Esophagus muscularis mucosa (tissue), 4 donors: Measurements from ENCODE around the gene CYLD. TPM values are rescaled to one million over a fixed set of nuclear protein-coding genes. Genes with fewer than 3 reads are reported as not detected.

ENCODE experiments used
- DNase-seq: peaks from one replicate; pipeline ENCODE4 v3.0.0-alpha.2; 2017; ENCODE audit errors: extremely low spot score
- H3K27ac ChIP-seq, 4 donors: fragments of 200-600 bp; sonication (generic); replicated peaks in 1 of 4; 1 replicate in 3 of 4; 2 replicates in 1 of 4; pipeline ENCODE4 v1.5.1; 2016 to 2019; ENCODE audit warnings: mild to moderate bottlenecking in 1 of 4
- H3K27me3 ChIP-seq, 4 donors: fragments of 200-600 bp; sonication (generic); one replicate each; pipeline versions ENCODE4 v1.5.1 to v1.6.0; 2016 to 2019
- H3K36me3 ChIP-seq, 4 donors: fragments of 200-600 bp; sonication (generic); one replicate each; pipeline ENCODE4 v1.5.1; 2016 to 2019
- H3K4me1 ChIP-seq, 4 donors: fragments of 200-600 bp; sonication (generic); one replicate each; pipeline ENCODE4 v1.5.1; 2016 to 2019
- H3K4me3 ChIP-seq, 4 donors: fragments of 200-600 bp; sonication (generic); 1 replicate in 2 of 4; 2 replicates in 2 of 4; pipeline ENCODE4 v1.5.1; 2016 to 2019; ENCODE audit warnings: mild to moderate bottlenecking in 4 of 4, moderate library complexity in 1 of 4
- H3K9me3 ChIP-seq, 4 donors: fragments of 200-600 bp; sonication (generic); 1 replicate in 3 of 4; 2 replicates in 1 of 4; pipeline ENCODE4 v1.5.1; 2016 to 2019
- EP300 ChIP-seq: sonication (generic); formaldehyde crosslinking; IDR thresholded peaks from one replicate; pipeline ENCODE4 v1.6.1; 2017; ENCODE audit warnings: antibody characterized with exemption
- POLR2A ChIP-seq: fragments of 450-650 bp; IDR thresholded peaks from one replicate; pipeline ENCODE4 v1.6.1; 2017; ENCODE audit warnings: antibody characterized with exemption, moderate library complexity, mild to moderate bottlenecking, low read depth
- POLR2AphosphoS5 ChIP-seq, 2 donors: sonication (generic); formaldehyde crosslinking; IDR thresholded peaks; one replicate each; pipeline ENCODE4 v1.6.1; 2017; ENCODE audit warnings: antibody characterized with exemption in 2 of 2
- WGBS: methylation state at CpG from one replicate; pipeline ENCODE4 v1.1.5; 2018; 5-methylcytosine and 5-hydroxymethylcytosine counted together
- intact Hi-C: fragments of 100-400 bp; cut with DNase I; formaldehyde crosslinking; loops from one replicate; pipeline ENCODE4 v1.15.1; 2023
- total RNA-seq, 4 donors: library from RNA; depleted of rRNA; stranded (reverse); fragments of >200 nt; gene quantifications; one replicate each; pipeline versions ENCODE4 v1.1.0 to v1.2.1, GENCODE V29; 2016
- TF ChIP-seq, protein P1 (sequence below), 3 experiments: fragments of 200-600 bp in 2 of 3; fragments of 450-650 bp in 1 of 3; sonication (generic) in 2 of 3; IDR thresholded peaks; one replicate each; pipeline ENCODE4 v1.5.1; 2017 to 2019; ENCODE audit warnings: antibody characterized with exemption in 3 of 3, mild to moderate bottlenecking in 2 of 3, moderate library complexity in 1 of 3

The CYLD gene
- total RNA-seq, 4 donors from 2014 or later = 40.1 to 46.4 (median 40.8) TPM

DNA sequence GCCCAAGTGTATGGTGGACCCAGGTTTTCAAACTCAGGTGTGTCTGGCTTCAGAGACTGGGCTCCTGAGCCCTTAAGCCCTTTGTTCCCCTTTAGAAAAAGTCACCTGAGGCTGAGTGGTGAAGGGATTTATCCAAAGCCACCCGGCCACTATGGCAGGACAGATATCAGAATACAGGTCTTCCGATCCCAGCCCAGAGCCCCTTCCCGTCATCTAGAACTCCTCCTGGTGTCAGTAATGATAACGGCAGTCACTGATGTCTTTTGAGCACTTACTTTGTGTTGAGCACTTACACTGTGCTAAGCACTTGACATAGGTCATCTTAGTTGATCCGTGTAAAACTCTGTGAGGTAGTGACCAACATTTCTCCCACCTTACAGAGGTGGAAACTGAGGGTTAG is 31.9 kb upstream of the CYLD start:
- 100% methylated on average over 1 of the region's 5 CpGs for WGBS
- peaks cover 8 to 13% (median 11%) of the 10 kb centered on the region in 4 donors for H3K4me1 ChIP-seq
- no peak overlapping the region for H3K4me3 ChIP-seq
- H3K36me3 ChIP-seq = peaks cover 0 to 11% (median 0%) of the 10 kb centered on the region in 4 donors
- TF ChIP-seq POLR2A = no peak
- no peak for TF ChIP-seq POLR2AphosphoS5 (IDR thresholded peaks at IDR 0.05)
- TF ChIP-seq, protein P1, sequence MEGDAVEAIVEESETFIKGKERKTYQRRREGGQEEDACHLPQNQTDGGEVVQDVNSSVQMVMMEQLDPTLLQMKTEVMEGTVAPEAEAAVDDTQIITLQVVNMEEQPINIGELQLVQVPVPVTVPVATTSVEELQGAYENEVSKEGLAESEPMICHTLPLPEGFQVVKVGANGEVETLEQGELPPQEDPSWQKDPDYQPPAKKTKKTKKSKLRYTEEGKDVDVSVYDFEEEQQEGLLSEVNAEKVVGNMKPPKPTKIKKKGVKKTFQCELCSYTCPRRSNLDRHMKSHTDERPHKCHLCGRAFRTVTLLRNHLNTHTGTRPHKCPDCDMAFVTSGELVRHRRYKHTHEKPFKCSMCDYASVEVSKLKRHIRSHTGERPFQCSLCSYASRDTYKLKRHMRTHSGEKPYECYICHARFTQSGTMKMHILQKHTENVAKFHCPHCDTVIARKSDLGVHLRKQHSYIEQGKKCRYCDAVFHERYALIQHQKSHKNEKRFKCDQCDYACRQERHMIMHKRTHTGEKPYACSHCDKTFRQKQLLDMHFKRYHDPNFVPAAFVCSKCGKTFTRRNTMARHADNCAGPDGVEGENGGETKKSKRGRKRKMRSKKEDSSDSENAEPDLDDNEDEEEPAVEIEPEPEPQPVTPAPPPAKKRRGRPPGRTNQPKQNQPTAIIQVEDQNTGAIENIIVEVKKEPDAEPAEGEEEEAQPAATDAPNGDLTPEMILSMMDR (IDR thresholded peaks at IDR 0.05) = no peak
- H3K27me3 ChIP-seq = no peaks in the 10 kb centered on the region
- no peak overlapping the region for H3K27ac ChIP-seq
- H3K9me3 ChIP-seq = peaks cover 0 to 5% (median under 1%) of the 10 kb centered on the region in 4 donors
- intact Hi-C loops = no loop called here
- DNase-seq = no peak

DNA sequence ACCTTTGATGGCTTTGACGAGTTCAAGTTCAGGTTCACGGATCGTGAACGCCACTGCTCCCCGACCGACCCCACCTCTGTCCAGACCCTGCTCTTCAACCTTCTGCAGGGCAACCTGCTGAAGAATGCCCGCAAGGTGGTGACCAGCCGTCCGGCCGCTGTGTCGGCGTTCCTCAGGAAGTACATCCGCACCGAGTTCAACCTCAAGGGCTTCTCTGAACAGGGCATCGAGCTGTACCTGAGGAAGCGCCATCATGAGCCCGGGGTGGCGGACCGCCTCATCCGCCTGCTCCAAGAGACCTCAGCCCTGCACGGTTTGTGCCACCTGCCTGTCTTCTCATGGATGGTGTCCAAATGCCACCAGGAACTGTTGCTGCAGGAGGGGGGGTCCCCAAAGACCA is 30.8 kb upstream of the CYLD start:
- Histone ChIP-seq H3K4me1 (peaks cover 8 to 13% (median 11%) of the 10 kb centered on the region in 4 donors), H3K36me3 (peaks cover 0 to 11% (median 0%) of the 10 kb centered on the region in 4 donors), H3K9me3 (no peaks in the 10 kb centered on the region), H3K27me3 (no peaks in the 10 kb centered on the region), H3K27ac (peak overlapping the region in 1 of 4 donors; percentile 34), H3K4me3 (no peak overlapping the region)
- 96% methylated on average over 14 of the region's 21 CpGs for WGBS
- no peak for TF ChIP-seq POLR2A
- no peak for TF ChIP-seq POLR2AphosphoS5 (IDR thresholded peaks at IDR 0.05)
- intact Hi-C loops = no loop called here
- no peak for DNase-seq

DNA sequence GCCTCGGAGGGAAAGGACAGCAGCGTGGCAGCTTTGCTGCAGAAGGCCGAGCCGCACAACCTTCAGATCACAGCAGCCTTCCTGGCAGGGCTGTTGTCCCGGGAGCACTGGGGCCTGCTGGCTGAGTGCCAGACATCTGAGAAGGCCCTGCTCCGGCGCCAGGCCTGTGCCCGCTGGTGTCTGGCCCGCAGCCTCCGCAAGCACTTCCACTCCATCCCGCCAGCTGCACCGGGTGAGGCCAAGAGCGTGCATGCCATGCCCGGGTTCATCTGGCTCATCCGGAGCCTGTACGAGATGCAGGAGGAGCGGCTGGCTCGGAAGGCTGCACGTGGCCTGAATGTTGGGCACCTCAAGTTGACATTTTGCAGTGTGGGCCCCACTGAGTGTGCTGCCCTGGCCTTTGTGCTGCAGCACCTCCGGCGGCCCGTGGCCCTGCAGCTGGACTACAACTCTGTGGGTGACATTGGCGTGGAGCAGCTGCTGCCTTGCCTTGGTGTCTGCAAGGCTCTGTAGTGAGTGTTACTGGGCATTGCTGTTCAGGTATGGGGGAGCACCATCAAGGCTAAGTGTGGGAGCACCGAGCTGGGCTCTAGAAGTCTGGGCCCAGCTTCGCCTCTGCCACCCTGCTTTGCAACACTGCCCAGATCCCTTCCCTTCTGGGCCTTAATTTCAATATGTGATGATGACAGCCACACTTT is 29.9 kb upstream of the CYLD start:
- DNase-seq = no peak
- intact Hi-C loops = no loop called here
- Histone ChIP-seq H3K27me3 (no peaks in the 10 kb centered on the region), H3K36me3 (peaks cover 0 to 11% (median 0%) of the 10 kb centered on the region in 4 donors), H3K9me3 (no peaks in the 10 kb centered on the region), H3K27ac (peak overlapping the region in 2 of 4 donors; percentile 34), H3K4me1 (peaks cover 8 to 13% (median 11%) of the 10 kb centered on the region in 4 donors), H3K4me3 (no peak overlapping the region)
- WGBS = 85% methylated on average over 10 of the region's 25 CpGs
- TF ChIP-seq EP300 = no peak
- no peak for TF ChIP-seq POLR2A
- TF ChIP-seq, protein P1 (IDR thresholded peaks at IDR 0.05) = no peak
- TF ChIP-seq POLR2AphosphoS5 (IDR thresholded peaks at IDR 0.05) = no peak

DNA sequence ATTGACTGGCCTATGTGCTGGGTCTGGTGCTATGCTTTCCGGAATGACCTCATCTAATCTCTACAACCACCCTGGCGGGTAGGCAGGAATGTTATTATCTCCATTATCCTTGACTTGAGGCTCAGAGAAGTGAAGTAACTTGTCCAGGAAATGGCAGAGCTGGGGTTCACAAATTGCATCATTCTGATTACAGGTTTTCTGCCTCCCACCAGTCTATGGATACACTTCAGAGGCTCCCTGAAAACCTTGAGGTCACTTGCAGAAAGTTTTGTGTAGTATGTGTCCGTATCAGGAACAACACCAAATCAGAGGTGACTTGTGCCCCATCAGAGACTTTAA is 29.4 kb upstream of the CYLD start:
- Histone ChIP-seq H3K27ac (no peak overlapping the region), H3K4me3 (no peak overlapping the region), H3K4me1 (peaks cover 8 to 13% (median 11%) of the 10 kb centered on the region in 4 donors), H3K9me3 (no peaks in the 10 kb centered on the region), H3K36me3 (peaks cover 0 to 11% (median 0%) of the 10 kb centered on the region in 4 donors), H3K27me3 (no peaks in the 10 kb centered on the region)
- TF ChIP-seq POLR2A = no peak
- no peak for TF ChIP-seq POLR2AphosphoS5 (IDR thresholded peaks at IDR 0.05)
- TF ChIP-seq EP300 = no peak
- TF ChIP-seq, protein P1 (IDR thresholded peaks at IDR 0.05) = no peak
- WGBS = 96% methylated on average over 3 of the region's 3 CpGs
- intact Hi-C loops = no loop called here
- no peak for DNase-seq

DNA sequence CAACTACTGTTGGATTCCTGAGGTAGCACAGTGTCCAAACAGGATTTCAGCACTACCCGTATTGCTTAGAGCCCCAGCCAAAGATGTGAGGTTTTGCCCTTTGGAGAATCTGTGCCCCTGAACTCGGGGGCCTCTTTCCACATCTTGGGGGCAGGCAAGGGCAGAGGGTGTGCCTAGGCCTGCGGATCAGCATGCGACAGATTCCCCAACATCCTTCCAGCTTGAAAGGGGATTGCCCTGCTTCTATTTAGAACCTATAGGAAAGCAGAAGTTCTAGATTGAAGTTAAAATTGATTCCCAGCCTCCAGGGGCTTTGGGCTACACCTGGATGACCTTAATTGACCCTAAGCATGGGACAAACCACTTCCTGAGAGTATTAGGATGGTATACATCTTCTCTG is 28.9 kb upstream of the CYLD start:
- WGBS = 85% methylated on average over 4 of the region's 4 CpGs
- no peak for DNase-seq
- intact Hi-C loops = no loop called here
- Histone ChIP-seq H3K4me3 (no peak overlapping the region), H3K27me3 (no peaks in the 10 kb centered on the region), H3K27ac (no peak overlapping the region), H3K9me3 (no peaks in the 10 kb centered on the region), H3K4me1 (peaks cover 8 to 13% (median 11%) of the 10 kb centered on the region in 4 donors), H3K36me3 (peaks cover 0 to 11% (median 0%) of the 10 kb centered on the region in 4 donors)
- TF ChIP-seq, protein P1 (IDR thresholded peaks at IDR 0.05) = no peak
- TF ChIP-seq EP300 (no peak), POLR2AphosphoS5 (IDR thresholded peaks at IDR 0.05) (no peak), POLR2A (no peak)
